Neuronal stem cell (in vitro differentiated cells): ENCODE measurements around the gene CDH13.

ENCODE experiments used
- DNase-seq: peaks from one replicate; pipeline ENCODE4 v3.0.0-alpha.2; 2013; ENCODE audit warnings: low spot score
- H2AFZ ChIP-seq: one replicate; pipeline ENCODE4 v1.6.1; 2013; ENCODE audit warnings: mild to moderate bottlenecking, low read length, inconsistent platforms
- H2AK5ac ChIP-seq: 2 replicates; pipeline ENCODE4 v1.6.1; 2013; ENCODE audit warnings: low read depth, mild to moderate bottlenecking, inconsistent platforms, low read length, moderate library complexity, mixed read lengths
- H2BK120ac ChIP-seq: 2 replicates; pipeline ENCODE4 v1.6.1; 2013; ENCODE audit warnings: low read depth, mild to moderate bottlenecking, inconsistent platforms, low read length, moderate library complexity, mixed read lengths
- H2BK12ac ChIP-seq: one replicate; pipeline ENCODE4 v1.6.1; 2013; ENCODE audit warnings: low read length, inconsistent platforms
- H2BK15ac ChIP-seq: 2 replicates; pipeline ENCODE4 v1.6.1; 2013; ENCODE audit warnings: mild to moderate bottlenecking, low read length, inconsistent platforms, mixed read lengths
- H2BK5ac ChIP-seq: one replicate; pipeline ENCODE4 v1.6.1; 2013; ENCODE audit warnings: inconsistent platforms, mild to moderate bottlenecking, low read length, moderate library complexity
- H3K14ac ChIP-seq: one replicate; pipeline ENCODE4 v1.6.1; 2013; ENCODE audit warnings: low read length, inconsistent platforms
- H3K18ac ChIP-seq: 2 replicates; pipeline ENCODE4 v1.6.1; 2013; ENCODE audit warnings: low read length, inconsistent platforms
- H3K23ac ChIP-seq: 2 replicates; pipeline ENCODE4 v1.6.1; 2013; ENCODE audit warnings: low read depth, mild to moderate bottlenecking, mixed read lengths, low read length, inconsistent platforms; ENCODE audit not compliant: poor library complexity
- H3K27ac ChIP-seq: replicated peaks from 3 replicates; pipeline ENCODE4 v1.5.1; 2013; ENCODE audit warnings: low read length, inconsistent platforms
- H3K27me3 ChIP-seq, 3 experiments: 2 replicates each; pipeline ENCODE4 v1.6.1; 2013; ENCODE audit warnings: low read length in 3 of 3, mild to moderate bottlenecking in 2 of 3, inconsistent platforms in 1 of 3, low read depth in 1 of 3, mixed read lengths in 1 of 3, moderate library complexity in 1 of 3; ENCODE audit not compliant: control insufficient read depth in 3 of 3, insufficient read depth in 3 of 3
- H3K36me3 ChIP-seq, 2 donors: replicated peaks in 1 of 2; 2 replicates each; pipeline ENCODE4 v1.6.1; 2013; ENCODE audit warnings: low read length in 2 of 2; ENCODE audit not compliant: control insufficient read depth in 2 of 2, insufficient read depth in 2 of 2
- H3K4ac ChIP-seq: 2 replicates; pipeline ENCODE4 v1.6.1; 2013; ENCODE audit warnings: inconsistent platforms, mild to moderate bottlenecking, low read length, moderate library complexity
- H3K4me1 ChIP-seq, 2 donors: 1 replicate in 1 of 2; 2 replicates in 1 of 2; pipeline ENCODE4 v1.6.1; 2013; ENCODE audit warnings: low read length in 2 of 2, low read depth in 1 of 2; ENCODE audit not compliant: control insufficient read depth in 2 of 2, insufficient read depth in 1 of 2
- H3K4me2 ChIP-seq: one replicate; pipeline ENCODE4 v1.6.1; 2013; ENCODE audit warnings: mild to moderate bottlenecking, low read length, inconsistent platforms; ENCODE audit not compliant: insufficient read depth, poor library complexity, severe bottlenecking
- H3K4me3 ChIP-seq, 2 donors: 2 replicates each; pipeline ENCODE4 v1.5.1; 2013; ENCODE audit warnings: low read length in 2 of 2, mild to moderate bottlenecking in 2 of 2, inconsistent platforms in 1 of 2, moderate library complexity in 1 of 2
- H3K79me1 ChIP-seq: one replicate; pipeline ENCODE4 v1.6.1; 2013; ENCODE audit warnings: low read depth, mild to moderate bottlenecking, inconsistent platforms, low read length, moderate library complexity
- H3K9ac ChIP-seq: one replicate; pipeline ENCODE4 v1.6.1; 2013; ENCODE audit warnings: mild to moderate bottlenecking, low read depth, low read length, inconsistent platforms; ENCODE audit not compliant: poor library complexity
- H3K9me3 ChIP-seq, 2 donors: replicated peaks in 1 of 2; 2 replicates each; pipeline versions ENCODE3 to v1.6.1; 2013; ENCODE audit warnings: low read length in 2 of 2, mild to moderate bottlenecking in 2 of 2, inconsistent platforms in 1 of 2, low read depth in 1 of 2, mixed read lengths in 1 of 2, moderate library complexity in 1 of 2; ENCODE audit not compliant: control insufficient read depth in 2 of 2, insufficient read depth in 1 of 2
- H4K8ac ChIP-seq: one replicate; pipeline ENCODE4 v1.6.1; 2013; ENCODE audit warnings: low read depth, mild to moderate bottlenecking, inconsistent platforms, low read length, moderate library complexity
- H4K91ac ChIP-seq: one replicate; pipeline ENCODE4 v1.6.1; 2013; ENCODE audit warnings: low read length, low read depth, mild to moderate bottlenecking, inconsistent platforms; ENCODE audit not compliant: poor library complexity
- WGBS, 2 donors: extraction: QIAGEN DNeasy Blood & Tissue Kit; methylation state at CpG; one replicate each; pipeline ENCODE4 v1.1.7; 2013; ENCODE audit warnings: missing lambda C conversion rate in 2 of 2, mixed read lengths in 1 of 2; ENCODE audit not compliant: insufficient read length in 2 of 2, insufficient replicate concordance in 1 of 2; ENCODE audit errors: extremely low coverage in 2 of 2; 5-methylcytosine and 5-hydroxymethylcytosine counted together

The CDH13 gene

GRCh38 chr16:82971126-82971525, 344.4 kb downstream of the CDH13 start:
- Histone ChIP-seq H3K14ac (no peak overlapping the region), H3K27ac (no peak overlapping the region), H4K91ac (no peak overlapping the region), H2BK120ac (no peak overlapping the region), H3K36me3 (peaks cover 0 to 2% of the 10 kb centered on the region in 2 donors), H3K9me3 (peaks cover 0 to 3% of the 10 kb centered on the region in 2 donors), H2AK5ac (no peak overlapping the region), H2BK5ac (no peak overlapping the region), H2BK12ac (no peak overlapping the region), H3K79me1 (no peaks in the 10 kb centered on the region), H3K23ac (no peak overlapping the region), H3K4me3 (no peak overlapping the region), H2BK15ac (no peak overlapping the region), H3K18ac (no peak overlapping the region), H3K9ac (no peak overlapping the region), H2AFZ (no peak overlapping the region), H3K4ac (no peak overlapping the region), H3K27me3 (no peaks in the 10 kb centered on the region), H3K4me1 (peaks cover 0 to 5% of the 10 kb centered on the region in 2 donors), H3K4me2 (no peak overlapping the region), H4K8ac (no peak overlapping the region)
- no peak for DNase-seq
- WGBS, 2 donors = no CpG with 5 or more reads among the region's 5 CpGs

DNA sequence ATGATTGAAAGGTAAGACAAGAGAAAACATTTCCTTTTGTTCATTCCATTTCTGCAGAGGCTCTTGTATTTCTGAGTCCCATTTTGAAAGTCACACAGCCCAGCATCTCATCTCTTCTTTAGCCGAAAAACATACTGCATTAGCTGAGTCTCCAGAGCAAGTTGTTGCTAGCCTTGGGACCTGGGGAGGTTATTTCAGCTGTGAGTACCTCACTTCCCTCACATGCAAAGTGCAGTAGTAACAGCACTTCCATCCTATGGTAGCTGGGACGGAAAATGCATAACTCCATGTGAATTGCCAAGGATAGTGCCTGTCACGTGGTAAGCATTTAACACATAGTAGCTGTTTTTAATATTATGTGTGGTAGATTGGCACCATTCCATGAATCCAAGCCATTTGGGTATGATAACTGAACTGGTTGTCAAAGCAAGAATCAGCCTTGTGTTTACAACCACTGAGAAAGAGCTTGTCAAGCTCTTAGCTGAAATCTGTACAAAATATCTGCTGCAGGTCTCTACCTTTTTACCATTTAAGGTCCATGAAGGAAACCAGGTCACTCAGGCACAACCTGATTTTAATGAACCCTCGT, 345.7 kb downstream of the CDH13 start:
- no peak overlapping the region for H3K4me2 ChIP-seq
- H3K14ac ChIP-seq = no peak overlapping the region
- no peak overlapping the region for H3K4me3 ChIP-seq
- H3K9me3 ChIP-seq = peaks cover 0 to 1% of the 10 kb centered on the region in 2 donors
- no peaks in the 10 kb centered on the region for H3K27me3 ChIP-seq
- H2BK5ac ChIP-seq = no peak overlapping the region
- H3K4me1 ChIP-seq = peaks cover 0 to 5% of the 10 kb centered on the region in 2 donors
- no peak overlapping the region for H3K18ac ChIP-seq
- DNase-seq = no peak
- no peak overlapping the region for H3K4ac ChIP-seq
- H3K27ac ChIP-seq = no peak overlapping the region
- no peaks in the 10 kb centered on the region for H3K79me1 ChIP-seq
- H4K91ac ChIP-seq = no peak overlapping the region
- no peak overlapping the region for H4K8ac ChIP-seq
- H3K36me3 ChIP-seq = peaks cover 0 to under 1% of the 10 kb centered on the region in 2 donors
- H2BK12ac ChIP-seq = no peak overlapping the region
- no peak overlapping the region for H2BK120ac ChIP-seq
- H2AFZ ChIP-seq = no peak overlapping the region
- no peak overlapping the region for H3K9ac ChIP-seq
- H2AK5ac ChIP-seq = no peak overlapping the region
- H3K23ac ChIP-seq = no peak overlapping the region
- no CpG with 5 or more reads among the region's 4 CpGs for WGBS, 2 donors
- no peak overlapping the region for H2BK15ac ChIP-seq

DNA sequence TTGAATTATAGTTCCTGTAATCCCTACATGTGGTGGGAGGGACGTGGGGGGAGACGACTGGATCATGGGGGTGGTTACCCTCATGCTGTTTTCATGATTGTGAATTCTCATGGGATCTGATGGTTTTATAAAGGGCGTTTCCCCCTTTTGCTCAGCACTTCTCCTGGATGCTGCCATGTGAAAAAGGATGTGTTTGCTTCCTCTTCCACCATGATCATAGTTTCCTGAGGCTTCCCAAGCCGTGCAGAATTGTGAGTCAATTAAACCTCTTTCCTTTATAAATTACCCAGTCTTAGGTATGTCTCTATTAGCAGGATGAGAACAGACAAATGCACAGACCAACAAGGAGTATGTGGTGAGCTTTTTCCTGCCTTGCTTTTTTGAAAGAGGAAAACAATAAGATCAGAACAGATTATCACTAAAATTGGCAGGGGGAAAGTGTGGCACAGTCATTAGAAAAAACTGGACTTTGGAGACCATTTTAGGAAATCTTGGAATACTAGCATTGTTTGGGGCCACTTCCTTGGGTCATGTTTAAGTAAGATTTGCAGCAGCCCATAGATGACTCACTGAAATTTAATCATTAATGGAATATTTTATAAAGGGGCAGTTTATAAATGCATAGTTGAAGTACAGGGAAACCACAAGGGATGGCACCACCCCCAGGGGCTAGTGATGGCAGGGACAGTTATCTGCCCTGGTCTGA, 352.8 kb downstream of the CDH13 start:
- Histone ChIP-seq H2BK15ac (no peak overlapping the region), H3K36me3 (no peaks in the 10 kb centered on the region), H3K23ac (no peak overlapping the region), H3K79me1 (no peaks in the 10 kb centered on the region), H3K9me3 (no peaks in the 10 kb centered on the region), H3K27me3 (no peaks in the 10 kb centered on the region), H2AFZ (no peak overlapping the region), H3K4me2 (no peak overlapping the region), H3K9ac (no peak overlapping the region), H3K14ac (no peak overlapping the region), H4K91ac (no peak overlapping the region), H3K4me1 (peaks cover 0 to 2% of the 10 kb centered on the region in 2 donors), H2BK12ac (no peak overlapping the region), H3K4ac (no peak overlapping the region), H2AK5ac (no peak overlapping the region), H4K8ac (no peak overlapping the region), H2BK120ac (no peak overlapping the region), H3K27ac (no peak overlapping the region), H3K18ac (no peak overlapping the region), H2BK5ac (no peak overlapping the region), H3K4me3 (no peak overlapping the region)
- no peak for DNase-seq
- WGBS, 2 donors = no CpG with 5 or more reads among the region's 4 CpGs

DNA sequence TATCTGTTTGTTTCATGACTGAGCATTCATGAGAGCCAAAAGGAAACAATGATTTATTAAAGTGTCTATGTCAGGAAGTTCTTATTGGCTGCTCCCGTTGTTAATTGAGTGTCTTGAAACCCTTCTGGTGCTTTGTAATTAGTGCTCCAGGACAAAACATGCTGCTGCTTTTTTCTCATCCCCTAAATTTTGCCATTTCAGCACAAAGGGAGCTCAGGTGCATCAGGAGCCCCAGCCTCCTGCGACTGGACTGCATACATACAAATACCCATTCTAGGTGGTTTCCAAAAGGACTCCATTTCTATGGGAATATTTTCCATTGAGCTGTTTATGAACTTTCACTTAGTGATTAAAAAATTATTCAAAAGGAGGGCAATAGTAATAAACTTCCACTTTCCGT, 354.0 kb downstream of the CDH13 start:
- Histone ChIP-seq H3K4me3 (no peak overlapping the region), H3K27me3 (no peaks in the 10 kb centered on the region), H2BK12ac (no peak overlapping the region), H3K4me2 (no peak overlapping the region), H3K79me1 (no peaks in the 10 kb centered on the region), H3K4ac (no peak overlapping the region), H4K8ac (no peak overlapping the region), H2BK5ac (no peak overlapping the region), H3K18ac (no peak overlapping the region), H2AFZ (no peak overlapping the region), H3K27ac (no peak overlapping the region), H3K36me3 (no peaks in the 10 kb centered on the region), H3K14ac (no peak overlapping the region), H3K9me3 (no peaks in the 10 kb centered on the region), H2AK5ac (no peak overlapping the region), H2BK120ac (no peak overlapping the region), H3K23ac (no peak overlapping the region), H2BK15ac (no peak overlapping the region), H3K4me1 (peaks cover 0 to under 1% of the 10 kb centered on the region in 2 donors), H3K9ac (no peak overlapping the region), H4K91ac (no peak overlapping the region)
- no CpG with 5 or more reads among the region's 3 CpGs for WGBS, 2 donors
- no peak for DNase-seq
